Measurements from ENCODE around the gene WNT8B.

DNA sequence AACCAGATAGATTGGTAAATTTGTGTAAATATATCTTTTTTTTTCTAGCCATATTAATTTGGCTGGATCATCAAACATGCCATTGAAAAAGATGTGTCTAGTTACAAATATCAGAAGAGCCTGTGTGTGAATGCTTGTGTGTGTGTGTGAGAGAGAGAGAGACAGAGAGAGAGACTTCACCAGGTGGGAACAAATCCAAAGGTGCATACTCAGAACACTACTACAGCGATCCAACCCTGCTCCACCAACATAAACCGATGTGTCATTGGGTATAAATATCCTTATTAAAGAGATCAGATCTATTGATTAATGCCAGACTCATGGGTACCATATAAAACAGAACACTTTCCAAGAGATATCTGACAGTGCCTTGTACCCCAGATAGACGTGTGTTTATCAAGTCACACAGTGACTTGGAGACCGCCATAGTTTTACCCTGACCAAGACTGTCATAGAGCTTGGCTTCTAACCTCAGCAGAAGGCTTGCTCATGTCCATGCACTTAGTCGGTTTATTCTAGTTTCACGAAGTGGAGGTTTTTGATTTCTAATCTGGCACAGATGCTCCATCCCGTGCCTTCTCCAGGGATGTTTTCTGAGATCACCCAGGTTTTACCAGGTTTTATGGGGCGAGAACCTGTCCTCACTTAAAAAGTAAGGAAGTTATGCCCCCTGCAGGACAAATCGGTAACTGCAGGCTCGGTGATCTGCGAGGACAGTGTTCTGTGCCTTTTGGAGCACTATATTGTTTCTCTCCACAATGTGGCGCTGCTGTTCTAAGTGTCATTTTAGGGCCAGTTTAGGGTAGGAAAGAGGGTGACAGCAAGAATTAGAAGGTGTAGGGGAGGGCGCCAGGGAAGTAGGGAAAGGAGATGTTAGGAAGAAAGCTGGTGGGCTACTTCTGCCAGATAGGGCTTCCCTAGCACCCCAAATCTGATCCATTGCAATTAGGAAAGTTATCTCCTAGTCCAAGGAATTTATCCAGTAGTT, 29.3 kb upstream of the WNT8B start:
- TF ChIP-seq, protein P1, sequence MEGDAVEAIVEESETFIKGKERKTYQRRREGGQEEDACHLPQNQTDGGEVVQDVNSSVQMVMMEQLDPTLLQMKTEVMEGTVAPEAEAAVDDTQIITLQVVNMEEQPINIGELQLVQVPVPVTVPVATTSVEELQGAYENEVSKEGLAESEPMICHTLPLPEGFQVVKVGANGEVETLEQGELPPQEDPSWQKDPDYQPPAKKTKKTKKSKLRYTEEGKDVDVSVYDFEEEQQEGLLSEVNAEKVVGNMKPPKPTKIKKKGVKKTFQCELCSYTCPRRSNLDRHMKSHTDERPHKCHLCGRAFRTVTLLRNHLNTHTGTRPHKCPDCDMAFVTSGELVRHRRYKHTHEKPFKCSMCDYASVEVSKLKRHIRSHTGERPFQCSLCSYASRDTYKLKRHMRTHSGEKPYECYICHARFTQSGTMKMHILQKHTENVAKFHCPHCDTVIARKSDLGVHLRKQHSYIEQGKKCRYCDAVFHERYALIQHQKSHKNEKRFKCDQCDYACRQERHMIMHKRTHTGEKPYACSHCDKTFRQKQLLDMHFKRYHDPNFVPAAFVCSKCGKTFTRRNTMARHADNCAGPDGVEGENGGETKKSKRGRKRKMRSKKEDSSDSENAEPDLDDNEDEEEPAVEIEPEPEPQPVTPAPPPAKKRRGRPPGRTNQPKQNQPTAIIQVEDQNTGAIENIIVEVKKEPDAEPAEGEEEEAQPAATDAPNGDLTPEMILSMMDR (IDR thresholded peaks at IDR 0.05): peak; percentile 97
- no peak for TF ChIP-seq ZFX (IDR thresholded peaks at IDR 0.05; ENCODE audit: borderline replicate concordance)

All from 22Rv1 (cell line).